Liver (tissue), 9 donors: ENCODE measurements around the gene IRAK1. TPM values are rescaled to one million over a fixed set of nuclear protein-coding genes. Genes with fewer than 3 reads are reported as not detected.

ENCODE experiments used
- DNase-seq: peaks from one replicate; pipeline ENCODE4 v3.0.0-alpha.2; 2017; ENCODE audit warnings: low spot score
- H3K27ac ChIP-seq, 2 donors: one replicate each; pipeline ENCODE4 v1.7.0; 2013; ENCODE audit warnings: inconsistent platforms in 2 of 2, low read length in 2 of 2, control low read depth in 1 of 2, low read depth in 1 of 2, mild to moderate bottlenecking in 1 of 2
- H3K27me3 ChIP-seq, 4 donors: one replicate each; pipeline versions ENCODE4 v1.6.1 to v1.7.0; 2013; ENCODE audit warnings: low read length in 3 of 4, inconsistent platforms in 1 of 4, mild to moderate bottlenecking in 1 of 4, moderate library complexity in 1 of 4; ENCODE audit not compliant: control insufficient read depth in 4 of 4, insufficient read depth in 4 of 4
- H3K36me3 ChIP-seq, 4 donors: one replicate each; pipeline versions ENCODE4 v1.6.1 to v1.7.0; 2013; ENCODE audit warnings: low read length in 3 of 4, mild to moderate bottlenecking in 3 of 4, low read depth in 1 of 4, moderate library complexity in 1 of 4; ENCODE audit not compliant: control insufficient read depth in 4 of 4, insufficient read depth in 3 of 4
- H3K4me1 ChIP-seq, 4 donors: one replicate each; pipeline versions ENCODE4 v1.6.1 to v1.7.0; 2013; ENCODE audit warnings: low read length in 3 of 4, mild to moderate bottlenecking in 3 of 4, moderate library complexity in 1 of 4; ENCODE audit not compliant: control insufficient read depth in 4 of 4, insufficient read depth in 4 of 4
- H3K4me3 ChIP-seq, 3 donors: one replicate each; pipeline versions ENCODE4 v1.6.1 to v1.7.0; 2013; ENCODE audit warnings: low read length in 3 of 3, control low read depth in 1 of 3, low read depth in 1 of 3, mild to moderate bottlenecking in 1 of 3
- H3K9ac ChIP-seq, 2 donors: one replicate each; pipeline ENCODE4 v1.7.0; 2013; ENCODE audit warnings: low read length in 2 of 2, mild to moderate bottlenecking in 2 of 2, moderate library complexity in 2 of 2, control low read depth in 1 of 2, low read depth in 1 of 2
- H3K9me3 ChIP-seq, 4 donors: one replicate each; pipeline versions ENCODE4 v1.6.1 to v1.7.0; 2013; ENCODE audit warnings: low read length in 3 of 4; ENCODE audit not compliant: control insufficient read depth in 4 of 4
- ATF3 ChIP-seq: IDR thresholded peaks from 2 replicates; pipeline ENCODE4 v1.6.1; 2016; ENCODE audit warnings: antibody characterized with exemption
- CTCF ChIP-seq: fragments of 150-350 bp; IDR thresholded peaks from 2 replicates; pipeline ENCODE4 v1.5.1; 2017; ENCODE audit warnings: improper control_type of control experiment, low read depth, low read length; ENCODE audit not compliant: missing input control
- EGR1 ChIP-seq, 2 donors: IDR thresholded peaks; 2 replicates each; pipeline ENCODE4 v1.6.1; 2016 to 2018; ENCODE audit warnings: antibody characterized with exemption in 2 of 2, low read depth in 2 of 2
- FOXA1 ChIP-seq: IDR thresholded peaks from 2 replicates; pipeline ENCODE4 v1.6.1; 2016; ENCODE audit warnings: antibody characterized with exemption
- FOXA2 ChIP-seq: IDR thresholded peaks from 2 replicates; pipeline ENCODE4 v1.6.1; 2016; ENCODE audit warnings: antibody characterized with exemption
- GABPA ChIP-seq, 2 donors: IDR thresholded peaks in 1 of 2; conservative IDR thresholded peaks in 1 of 2; 2 replicates each; pipeline ENCODE4 v1.6.1; 2016; ENCODE audit warnings: antibody characterized with exemption in 2 of 2, mild to moderate bottlenecking in 1 of 2, moderate library complexity in 1 of 2
- HNF4A ChIP-seq, 2 donors: conservative IDR thresholded peaks; 2 replicates each; pipeline ENCODE4 v1.6.1; 2016; ENCODE audit warnings: antibody characterized with exemption in 2 of 2, mild to moderate bottlenecking in 2 of 2
- HNF4G ChIP-seq: IDR thresholded peaks from 2 replicates; pipeline ENCODE4 v1.6.1; 2016; ENCODE audit warnings: antibody characterized with exemption
- JUND ChIP-seq, 2 donors: IDR thresholded peaks; 2 replicates each; pipeline ENCODE4 v1.6.1; 2016; ENCODE audit warnings: antibody characterized with exemption in 2 of 2
- MAX ChIP-seq: IDR thresholded peaks from 2 replicates; pipeline ENCODE4 v1.6.1; 2016; ENCODE audit warnings: antibody characterized with exemption
- NR2F2 ChIP-seq: IDR thresholded peaks from 2 replicates; pipeline ENCODE4 v1.6.1; 2016; ENCODE audit warnings: antibody characterized with exemption
- RAD21 ChIP-seq, 2 donors: IDR thresholded peaks; 2 replicates each; pipeline ENCODE4 v1.6.1; 2016; ENCODE audit warnings: antibody characterized with exemption in 2 of 2, mild to moderate bottlenecking in 2 of 2
- REST ChIP-seq: IDR thresholded peaks from 2 replicates; pipeline ENCODE4 v1.6.1; 2016; ENCODE audit warnings: antibody characterized with exemption, mild to moderate bottlenecking
- RXRA ChIP-seq, 2 donors: IDR thresholded peaks; 2 replicates each; pipeline ENCODE4 v1.6.1; 2017 to 2018; ENCODE audit warnings: antibody characterized with exemption in 2 of 2, mild to moderate bottlenecking in 1 of 2
- SP1 ChIP-seq: IDR thresholded peaks from 2 replicates; pipeline ENCODE4 v1.6.1; 2018; ENCODE audit warnings: antibody characterized with exemption, mild to moderate bottlenecking
- TAF1 ChIP-seq: conservative IDR thresholded peaks from 2 replicates; pipeline ENCODE4 v1.6.1; 2016; ENCODE audit warnings: antibody characterized with exemption, mild to moderate bottlenecking
- YY1 ChIP-seq: IDR thresholded peaks from 2 replicates; pipeline ENCODE4 v1.6.1; 2016; ENCODE audit warnings: antibody characterized with exemption, mild to moderate bottlenecking
- ZBTB33 ChIP-seq: IDR thresholded peaks from 2 replicates; pipeline ENCODE4 v1.6.1; 2016; ENCODE audit warnings: antibody characterized with exemption
- WGBS: extraction: QIAGEN DNeasy Blood & Tissue Kit; methylation state at CpG from one replicate; pipeline ENCODE4 v1.1.7; 2013; 5-methylcytosine and 5-hydroxymethylcytosine counted together
- polyA plus RNA-seq, 2 donors: library from polyadenylated mRNA; stranded (reverse) in 1 of 2; unstranded in 1 of 2; fragments of 200-250 nt in 1 of 2; fragments of >200 nt in 1 of 2; fragmentation: Nextera tagmentation in 1 of 2; extraction: Ambion mirVana in 1 of 2; gene quantifications; one replicate each; pipeline versions ENCODE4 v1.2.1 to v1.2.3, GENCODE V29; 2013 to 2015
- total RNA-seq, 2 donors: library from RNA; depleted of rRNA; stranded (reverse); fragments of >200 nt; gene quantifications; one replicate each; pipeline ENCODE4 v1.2.3, GENCODE V29; 2014
- donor health status: healthy.
- donor health status: healthy.
- donor health status: healthy.
- donor health status: healthy.
- donor health status: healthy.

Gene IRAK1
- total and polyA plus RNA-seq, 4 donors, result 17.6 to 55.8 (median 27.4) TPM

GRCh38 chrX:154008521-154008920 lies 11.2 kb downstream of the IRAK1 start (continued):
- TF ChIP-seq RAD21 (IDR thresholded peaks at IDR 0.05), result no peak
- TF ChIP-seq HNF4A (conservative IDR thresholded peaks at IDR 0.05), result no peak
- TF ChIP-seq NR2F2, result no peak
- no peak for TF ChIP-seq RXRA (IDR thresholded peaks at IDR 0.05)
- no peak for TF ChIP-seq FOXA1
- TF ChIP-seq FOXA2, result no peak
- TF ChIP-seq GABPA (IDR thresholded peaks at IDR 0.05 in 1 of 2, conservative IDR thresholded peaks at IDR 0.05 in 1 of 2), result no peak

GRCh38 chrX:154006947-154007346 lies 12.8 kb downstream of the IRAK1 start:
- no peak overlapping the region for H3K4me3 ChIP-seq
- no peak for DNase-seq
- WGBS, result 97% methylated on average over 20 of the region's 20 CpGs
- H3K36me3 ChIP-seq, result no peaks in the 10 kb centered on the region
- H3K9ac ChIP-seq, result no peak overlapping the region
- H3K27ac ChIP-seq, result no peak overlapping the region
- no peak for TF ChIP-seq EGR1 (IDR thresholded peaks at IDR 0.05; ENCODE audit: low read depth in 2 of 2)
- TF ChIP-seq CTCF, result no peak
- no peak for TF ChIP-seq RAD21 (IDR thresholded peaks at IDR 0.05)
- no peak for TF ChIP-seq FOXA1
- no peak for TF ChIP-seq YY1
- no peak for TF ChIP-seq ZBTB33
- TF ChIP-seq HNF4G, result no peak
- H3K4me1 ChIP-seq, result peaks cover 0 to 5% (median 1%) of the 10 kb centered on the region in 4 donors
- H3K27me3 ChIP-seq, result no peaks in the 10 kb centered on the region
- H3K9me3 ChIP-seq, result no peaks in the 10 kb centered on the region

- Histone ChIP-seq H3K4me3 (no peak overlapping the region), H3K36me3 (no peaks in the 10 kb centered on the region), H3K4me1 (no peaks in the 10 kb centered on the region), H3K27me3 (no peaks in the 10 kb centered on the region), H3K27ac (no peak overlapping the region), H3K9me3 (no peaks in the 10 kb centered on the region), H3K9ac (no peak overlapping the region)
- DNase-seq, result no peak
- WGBS, result 88% methylated on average over 11 of the region's 11 CpGs
- no peak for TF ChIP-seq CTCF
- TF ChIP-seq TAF1, result no peak
- no peak for TF ChIP-seq YY1
- TF ChIP-seq HNF4G, result no peak
- no peak for TF ChIP-seq SP1
- TF ChIP-seq NR2F2, result no peak
- no peak for TF ChIP-seq FOXA2
- no peak for TF ChIP-seq MAX
- no peak for TF ChIP-seq GABPA (IDR thresholded peaks at IDR 0.05 in 1 of 2, conservative IDR thresholded peaks at IDR 0.05 in 1 of 2)
- no peak for TF ChIP-seq FOXA1
- no peak for TF ChIP-seq JUND (IDR thresholded peaks at IDR 0.05)
- no peak for TF ChIP-seq EGR1 (IDR thresholded peaks at IDR 0.05; ENCODE audit: low read depth in 2 of 2)
- no peak for TF ChIP-seq ATF3
- no peak for TF ChIP-seq ZBTB33
- no peak for TF ChIP-seq RAD21 (IDR thresholded peaks at IDR 0.05)
- TF ChIP-seq RXRA (IDR thresholded peaks at IDR 0.05), result no peak
- TF ChIP-seq HNF4A (conservative IDR thresholded peaks at IDR 0.05), result no peak
- TF ChIP-seq REST, result no peak
Observed at GRCh38 chrX:154004315-154004714, 15.4 kb downstream of the IRAK1 start.
